Measurements from ENCODE around the gene CUX1. TPM values are rescaled to one million over a fixed set of nuclear protein-coding genes. Genes with fewer than 3 reads are reported as not detected.

Gene CUX1
- total and polyA plus RNA-seq, 10 of the 15 experiments (the other 5 are each of a cell fraction or from before 2014, with no cell fraction given) = 6.1 to 48.6 (median 25.9) TPM

DNA sequence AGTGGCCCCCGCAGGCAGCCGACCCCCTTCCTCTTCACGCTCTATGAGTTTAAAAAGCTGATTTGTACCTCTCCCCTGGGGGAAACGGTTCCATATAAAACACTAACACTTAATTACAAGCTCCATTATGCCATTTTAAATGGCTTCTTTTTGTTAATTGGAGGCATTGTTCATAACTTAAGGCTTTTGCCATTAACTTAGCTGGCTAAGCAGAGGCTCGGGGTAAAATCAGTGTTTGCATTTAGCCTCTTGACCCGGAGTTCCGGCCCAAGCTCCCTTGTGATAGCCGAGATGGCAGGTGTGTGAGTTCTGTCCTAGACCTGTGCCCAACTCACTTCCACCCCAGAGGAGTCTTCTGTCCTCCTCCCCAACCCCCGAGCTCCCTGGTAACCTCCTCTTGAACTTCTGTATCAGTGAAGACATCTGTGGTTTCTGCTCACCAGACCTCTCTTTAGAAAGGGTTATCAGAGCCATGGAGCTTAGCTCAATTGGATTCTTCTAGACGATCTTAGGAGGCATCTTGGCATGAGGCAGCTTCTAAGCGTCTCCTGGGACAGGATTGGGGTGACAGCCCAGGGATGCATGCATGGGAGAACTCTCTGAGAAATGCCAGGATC lies 435.0 kb downstream of the CUX1 start:
- Histone ChIP-seq H3K9me3 (replicated peaks; ENCODE audit: control insufficient read depth, insufficient read depth, low read length) (no peaks in the 10 kb centered on the region), H3K9ac (ENCODE audit: control insufficient read depth, insufficient read depth, low read length) (no peak overlapping the region), H3K4me3 (no peak overlapping the region), H3K4me1 (ENCODE audit: control insufficient read depth, insufficient read depth, low read length) (no peaks in the 10 kb centered on the region), H3K27me3 (replicated peaks in 1 of 2; ENCODE audit: control insufficient read depth in 2 of 2, insufficient read depth in 2 of 2, low read length in 1 of 2) (no peaks in the 10 kb centered on the region), H3K79me2 (ENCODE audit: control insufficient read depth, insufficient read depth, low read length) (no peaks in the 10 kb centered on the region), H3K4me2 (ENCODE audit: control insufficient read depth, insufficient read depth) (no peak overlapping the region), H4K20me1 (ENCODE audit: control insufficient read depth, insufficient read depth) (no peaks in the 10 kb centered on the region), H3K27ac (ENCODE audit: control insufficient read depth, insufficient read depth) (no peak overlapping the region), H3K36me3 (ENCODE audit: control insufficient read depth in 2 of 2, insufficient read depth in 2 of 2, low read length in 1 of 2) (peaks cover 2 to 12% of the 10 kb centered on the region in 2 experiments; a peak in 3 of 4 replicates), H2AFZ (ENCODE audit: control insufficient read depth, low read depth, low read length) (no peak overlapping the region)
- ATAC-seq (no peak), FAIRE-seq (no peak), DNase-seq (ENCODE audit: low read depth, low spot score) (no peak)
- TF ChIP-seq ZNF622 (IDR thresholded peaks at IDR 0.05) (no peak), STAT3 (IDR thresholded peaks at IDR 0.05; ENCODE audit: low read depth, low read length) (no peak), ZNF274 (IDR thresholded peaks at IDR 0.05; ENCODE audit: insufficient read depth, insufficient read length) (no peak), ZZZ3 (IDR thresholded peaks at IDR 0.05; ENCODE audit: control insufficient read depth, insufficient read length, low read depth) (no peak), CBX5 (IDR thresholded peaks at IDR 0.05; ENCODE audit: low read depth) (no peak), NRF1 (conservative IDR thresholded peaks at IDR 0.05; ENCODE audit: low read depth, low read length) (no peak), SMAD5 (IDR thresholded peaks at IDR 0.05; ENCODE audit: low read depth) (no peak), MXI1 (IDR thresholded peaks at IDR 0.05; ENCODE audit: low read depth, low read length) (no peak), NR2C2 (IDR thresholded peaks at IDR 0.05; ENCODE audit: borderline replicate concordance, control insufficient read depth, insufficient read length, low read depth) (no peak), ZSCAN29 (IDR thresholded peaks at IDR 0.05) (no peak), CTCF (IDR thresholded peaks at IDR 0.05 in 2 of 3, conservative IDR thresholded peaks at IDR 0.05 in 1 of 3; ENCODE audit: control insufficient read depth in 2 of 3, extremely low read depth in 1 of 3, insufficient read depth in 1 of 3, low read depth in 3 of 3, low read length in 3 of 3) (no peak), CBFB (IDR thresholded peaks at IDR 0.05; ENCODE audit: low read depth) (no peak), SMAD1 (IDR thresholded peaks at IDR 0.05; ENCODE audit: low read depth, partially characterized antibody) (no peak), DPF2 (IDR thresholded peaks at IDR 0.05) (no peak), PKNOX1 (IDR thresholded peaks at IDR 0.05) (no peak)
- POLR2A ChIA-PET = no interaction called here
- no TSS peak for BruUV-seq (replicated peaks)
- CTCF ChIA-PET = interaction anchor here (1.2 kb wide), 1 partner anchor 15 kb away, joined by 6 read pairs; no protein-coding TSS in a partner anchor
- in situ Hi-C loops (cut with MboI) (loop anchor here (25.0 kb wide), 1 partner anchor 890 kb away; the partner anchor contains the start of gene COL26A1), intact Hi-C loops (cut with micrococcal nuclease; ENCODE audit: unreplicated experiment) (no loop called here)
- WGBS (ENCODE audit: insufficient coverage, insufficient replicate concordance, low lambda C conversion rate, missing lambda C conversion rate) = 68% methylated on average over 11 of the region's 11 CpGs
- RAD21 ChIA-PET (ENCODE audit: unreplicated experiment) = interaction anchor here (0.7 to 1.3 kb wide), 2 partner anchors 15 to 50 kb away, joined by 3 to 4 read pairs; no protein-coding TSS in a partner anchor
- SMC1A ChIA-PET (ENCODE audit: uncharacterized antibody, unreplicated experiment) = interaction anchor here (1.3 to 1.4 kb wide), 2 partner anchors 17 to 412 kb away, joined by 3 read pairs; no protein-coding TSS in a partner anchor
